Spleen (tissue), 11 donors: ENCODE results near the gene HOXC11. TPM values are rescaled to one million over a fixed set of nuclear protein-coding genes. Genes with fewer than 3 reads are reported as not detected.

ENCODE experiments used
- DNase-seq: peaks from one replicate; pipeline ENCODE4 v3.0.0-alpha.2; 2020
- H3K27ac ChIP-seq, 8 donors: fragments of 200-600 bp; sonication (generic) in 7 of 8; 1 replicate in 4 of 8; 2 replicates in 4 of 8; pipeline versions ENCODE4 v1.5.0 to v1.8.0; 2016 to 2021; ENCODE audit warnings: inconsistent platforms in 4 of 8, mild to moderate bottlenecking in 4 of 8, moderate library complexity in 1 of 8
- H3K27me3 ChIP-seq, 7 donors: fragments of 200-600 bp; sonication (generic) in 6 of 7; replicated peaks in 1 of 7; 1 replicate in 4 of 7; 2 replicates in 3 of 7; pipeline versions ENCODE4 v1.5.0 to v1.8.0; 2016 to 2021; ENCODE audit warnings: inconsistent platforms in 3 of 7, mild to moderate bottlenecking in 1 of 7
- H3K36me3 ChIP-seq, 6 donors: fragments of 200-600 bp; sonication (generic) in 5 of 6; 1 replicate in 4 of 6; 2 replicates in 2 of 6; pipeline versions ENCODE4 v1.5.0 to v1.8.0; 2016 to 2021; ENCODE audit warnings: inconsistent platforms in 2 of 6
- H3K4me1 ChIP-seq, 6 donors: fragments of 200-600 bp; sonication (generic) in 5 of 6; 1 replicate in 3 of 6; 2 replicates in 3 of 6; pipeline versions ENCODE4 v1.5.0 to v1.8.0; 2016 to 2021; ENCODE audit warnings: inconsistent platforms in 3 of 6
- H3K4me3 ChIP-seq, 8 donors: fragments of 200-600 bp; sonication (generic) in 7 of 8; 1 replicate in 4 of 8; 2 replicates in 4 of 8; pipeline versions ENCODE4 v1.5.0 to v1.8.0; 2016 to 2021; ENCODE audit warnings: inconsistent platforms in 4 of 8, mild to moderate bottlenecking in 4 of 8, moderate library complexity in 2 of 8
- H3K9me3 ChIP-seq, 8 donors: fragments of 200-600 bp; sonication (generic) in 7 of 8; 1 replicate in 4 of 8; 2 replicates in 4 of 8; pipeline versions ENCODE4 v1.5.0 to v1.8.0; 2016 to 2021; ENCODE audit warnings: inconsistent platforms in 4 of 8
- POLR2A ChIP-seq, 3 donors: fragments of 450-650 bp; IDR thresholded peaks; one replicate each; pipeline ENCODE4 v1.5.1; 2017; ENCODE audit warnings: antibody characterized with exemption in 3 of 3, mild to moderate bottlenecking in 1 of 3
- POLR2AphosphoS5 ChIP-seq, 3 donors: sonication (generic); formaldehyde crosslinking; IDR thresholded peaks; one replicate each; pipeline ENCODE4 v1.5.1; 2017; ENCODE audit warnings: antibody characterized with exemption in 3 of 3
- WGBS, 5 donors: extraction: QIAGEN DNeasy Blood & Tissue Kit in 3 of 5; methylation state at CpG; one replicate each; pipeline versions ENCODE4 v1.1.5 to v1.1.7; 2013 to 2018; 5-methylcytosine and 5-hydroxymethylcytosine counted together
- intact Hi-C: fragments of 100-400 bp; cut with DNase I; formaldehyde crosslinking; loops from one replicate; pipeline ENCODE4 v1.15.0; 2023; ENCODE audit warnings: low total_unique reads
- polyA plus RNA-seq, 3 donors: library from polyadenylated mRNA; stranded (reverse); fragments of 200-250 nt; gene quantifications; one replicate each; pipeline ENCODE4 v1.2.1, GENCODE V29; 2013
- total RNA-seq, 7 donors: library from RNA; depleted of rRNA in 3 of 7; stranded (reverse); fragments of >200 nt in 3 of 7; fragmentation: NEBNext Ultra II Directional in 4 of 7; extraction: Animal tissue kit (Norgen Biotek cat#: 25700) in 4 of 7; gene quantifications; one replicate each; pipeline versions ENCODE4 v1.1.0 to v1.2.1, GENCODE V29; 2016 to 2021
- TF ChIP-seq, protein P1 (sequence below), 11 experiments: fragments of 200-600 bp in 7 of 11; fragments of 450-650 bp in 4 of 11; sonication (generic) in 4 of 11; IDR thresholded peaks in 8 of 11; conservative IDR thresholded peaks in 3 of 11; 1 replicate in 7 of 11; 2 replicates in 4 of 11; pipeline versions ENCODE4 v1.4.0 to v1.8.0; 2016 to 2021; ENCODE audit warnings: antibody characterized with exemption in 11 of 11, inconsistent platforms in 4 of 11, mild to moderate bottlenecking in 1 of 11
- donor health status: healthy with polysubstance abuse.
- donor health status: DM: no; HTN: no; CAD: no; lungs with moderate emphysema.
- donor health status: DM: no; HTN: no; CAD: no.
- donor health status: Bipolar disorder and iron deficiency.
- donor health status: healthy.
- donor health status: DM: no; HTN: no; CAD: no.
- donor health status: DM: yes; HTN: yes; CAD: no.

HOXC11 gene
- total and polyA plus RNA-seq, 10 donors: not detected

DNA sequence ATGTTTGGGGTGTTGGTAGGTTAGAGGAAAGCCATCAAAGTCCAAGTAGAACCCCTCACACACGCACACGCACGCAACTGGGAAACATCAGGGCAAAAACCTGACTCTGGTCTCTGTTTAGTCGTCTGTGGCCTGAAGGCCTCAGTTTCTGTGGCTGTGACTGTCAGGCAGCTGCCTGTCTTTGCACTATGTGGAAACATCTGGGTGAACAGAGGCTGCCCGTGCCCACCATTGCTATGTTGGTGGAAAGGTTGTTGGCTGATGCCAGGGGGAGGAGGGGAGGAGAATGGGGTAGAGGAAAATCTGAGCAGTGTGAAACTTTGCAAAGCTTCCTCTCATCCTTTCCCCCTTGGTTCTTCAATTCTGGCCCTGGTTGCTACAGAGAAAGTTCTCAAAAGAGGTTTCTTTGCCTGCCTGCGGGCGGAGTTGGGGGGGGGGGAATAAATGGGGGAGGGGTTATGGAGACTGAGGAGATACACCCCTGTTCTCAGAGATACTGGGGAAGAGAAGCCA lies 19.5 kb downstream of the HOXC11 start:
- DNase-seq: no peak
- Histone ChIP-seq H3K4me3 (no peak overlapping the region), H3K4me1 (peaks cover 14 to 49% (median 40%) of the 10 kb centered on the region in 6 donors), H3K27ac (no peak overlapping the region), H3K27me3 (peaks cover 22 to 100% (median 100%) of the 10 kb centered on the region in 7 donors), H3K9me3 (no peaks in the 10 kb centered on the region), H3K36me3 (no peaks in the 10 kb centered on the region)
- 30 to 39% (median 35%) methylated on average over 7 of the region's 7 CpGs for WGBS, 5 donors
- intact Hi-C loops: no loop called here
- TF ChIP-seq, protein P1, sequence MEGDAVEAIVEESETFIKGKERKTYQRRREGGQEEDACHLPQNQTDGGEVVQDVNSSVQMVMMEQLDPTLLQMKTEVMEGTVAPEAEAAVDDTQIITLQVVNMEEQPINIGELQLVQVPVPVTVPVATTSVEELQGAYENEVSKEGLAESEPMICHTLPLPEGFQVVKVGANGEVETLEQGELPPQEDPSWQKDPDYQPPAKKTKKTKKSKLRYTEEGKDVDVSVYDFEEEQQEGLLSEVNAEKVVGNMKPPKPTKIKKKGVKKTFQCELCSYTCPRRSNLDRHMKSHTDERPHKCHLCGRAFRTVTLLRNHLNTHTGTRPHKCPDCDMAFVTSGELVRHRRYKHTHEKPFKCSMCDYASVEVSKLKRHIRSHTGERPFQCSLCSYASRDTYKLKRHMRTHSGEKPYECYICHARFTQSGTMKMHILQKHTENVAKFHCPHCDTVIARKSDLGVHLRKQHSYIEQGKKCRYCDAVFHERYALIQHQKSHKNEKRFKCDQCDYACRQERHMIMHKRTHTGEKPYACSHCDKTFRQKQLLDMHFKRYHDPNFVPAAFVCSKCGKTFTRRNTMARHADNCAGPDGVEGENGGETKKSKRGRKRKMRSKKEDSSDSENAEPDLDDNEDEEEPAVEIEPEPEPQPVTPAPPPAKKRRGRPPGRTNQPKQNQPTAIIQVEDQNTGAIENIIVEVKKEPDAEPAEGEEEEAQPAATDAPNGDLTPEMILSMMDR (IDR thresholded peaks at IDR 0.05 in 8 of 11, conservative IDR thresholded peaks at IDR 0.05 in 3 of 11): no peak
- no peak for TF ChIP-seq POLR2AphosphoS5 (IDR thresholded peaks at IDR 0.05)
- TF ChIP-seq POLR2A (IDR thresholded peaks at IDR 0.05): no peak

DNA sequence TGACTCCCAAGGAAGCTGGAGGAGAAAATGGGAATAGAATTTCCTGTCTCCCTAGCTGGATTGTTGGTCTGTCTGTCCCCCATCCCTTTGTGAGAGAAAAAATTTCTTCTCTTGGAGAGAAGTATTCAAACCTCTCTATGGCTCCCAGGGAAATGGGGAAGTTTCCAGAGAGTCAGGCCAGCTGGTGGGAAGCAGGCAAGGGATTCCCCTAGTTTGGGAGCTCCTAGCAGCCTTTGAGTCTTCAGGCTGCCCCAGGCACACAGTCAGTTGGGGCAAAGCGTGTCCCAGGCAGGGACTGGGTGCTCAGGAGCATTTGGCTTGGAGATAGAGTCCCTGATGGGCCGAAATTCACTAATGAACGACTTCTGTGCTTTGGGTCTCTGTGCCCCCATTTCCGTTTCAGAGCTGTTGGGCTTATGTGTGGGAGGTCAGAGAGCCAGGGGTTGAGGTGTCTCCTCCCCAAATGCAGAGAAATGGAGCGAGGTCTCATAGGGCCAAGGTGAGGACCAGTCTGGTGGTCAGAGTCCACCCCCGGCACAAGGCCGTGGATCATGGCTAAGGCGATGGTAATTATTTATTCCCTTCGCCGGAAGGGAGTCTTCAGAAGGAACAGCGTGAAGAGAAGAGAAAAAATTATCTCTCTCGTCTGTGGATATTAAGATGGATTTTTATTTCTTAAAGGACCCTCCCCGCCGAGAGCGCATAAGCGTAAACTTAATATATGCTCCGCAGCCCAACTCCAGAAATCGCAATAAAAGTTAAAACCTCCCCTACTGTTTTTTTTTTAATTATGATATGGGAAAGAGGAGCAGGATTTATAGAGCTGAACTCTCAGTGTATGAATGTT lies 20.5 kb downstream of the HOXC11 start:
- TF ChIP-seq, protein P1 (IDR thresholded peaks at IDR 0.05 in 8 of 11, conservative IDR thresholded peaks at IDR 0.05 in 3 of 11): no peak
- TF ChIP-seq POLR2A (IDR thresholded peaks at IDR 0.05): no peak
- Histone ChIP-seq H3K9me3 (no peaks in the 10 kb centered on the region), H3K4me3 (no peak overlapping the region), H3K27ac (no peak overlapping the region), H3K4me1 (peaks cover 14 to 53% (median 44%) of the 10 kb centered on the region in 6 donors), H3K36me3 (no peaks in the 10 kb centered on the region), H3K27me3 (peaks cover 17 to 100% (median 100%) of the 10 kb centered on the region in 7 donors)
- DNase-seq: no peak
- WGBS, 5 donors: 26 to 33% (median 29%) methylated on average over 18 of the region's 18 CpGs
- intact Hi-C loops: no loop called here

DNA sequence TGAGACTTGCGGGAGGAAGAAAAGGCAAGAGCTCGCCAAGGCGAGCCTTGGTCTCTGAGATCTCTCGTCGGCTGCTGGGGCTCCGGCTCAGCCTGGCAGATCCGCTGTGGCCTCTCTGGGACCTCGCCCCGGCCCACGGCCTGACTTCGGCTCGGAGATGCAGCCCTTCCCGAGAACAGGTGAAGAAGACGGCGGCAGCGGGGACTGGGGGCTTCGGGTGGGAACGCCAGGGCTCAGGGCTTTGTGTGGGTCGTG lies 21.0 kb downstream of the HOXC11 start:
- TF ChIP-seq POLR2AphosphoS5 (IDR thresholded peaks at IDR 0.05): no peak
- Histone ChIP-seq H3K27me3 (peaks cover 15 to 100% (median 100%) of the 10 kb centered on the region in 7 donors), H3K27ac (no peak overlapping the region), H3K4me1 (peaks cover 14 to 51% (median 41%) of the 10 kb centered on the region in 6 donors), H3K36me3 (no peaks in the 10 kb centered on the region), H3K9me3 (no peaks in the 10 kb centered on the region), H3K4me3 (peak overlapping the region in 1 of 8 donors; percentile 77)
- intact Hi-C loops: no loop called here
- DNase-seq: no peak
- 5 to 17% (median 7%) methylated on average over 19 of the region's 19 CpGs for WGBS, 5 donors

DNA sequence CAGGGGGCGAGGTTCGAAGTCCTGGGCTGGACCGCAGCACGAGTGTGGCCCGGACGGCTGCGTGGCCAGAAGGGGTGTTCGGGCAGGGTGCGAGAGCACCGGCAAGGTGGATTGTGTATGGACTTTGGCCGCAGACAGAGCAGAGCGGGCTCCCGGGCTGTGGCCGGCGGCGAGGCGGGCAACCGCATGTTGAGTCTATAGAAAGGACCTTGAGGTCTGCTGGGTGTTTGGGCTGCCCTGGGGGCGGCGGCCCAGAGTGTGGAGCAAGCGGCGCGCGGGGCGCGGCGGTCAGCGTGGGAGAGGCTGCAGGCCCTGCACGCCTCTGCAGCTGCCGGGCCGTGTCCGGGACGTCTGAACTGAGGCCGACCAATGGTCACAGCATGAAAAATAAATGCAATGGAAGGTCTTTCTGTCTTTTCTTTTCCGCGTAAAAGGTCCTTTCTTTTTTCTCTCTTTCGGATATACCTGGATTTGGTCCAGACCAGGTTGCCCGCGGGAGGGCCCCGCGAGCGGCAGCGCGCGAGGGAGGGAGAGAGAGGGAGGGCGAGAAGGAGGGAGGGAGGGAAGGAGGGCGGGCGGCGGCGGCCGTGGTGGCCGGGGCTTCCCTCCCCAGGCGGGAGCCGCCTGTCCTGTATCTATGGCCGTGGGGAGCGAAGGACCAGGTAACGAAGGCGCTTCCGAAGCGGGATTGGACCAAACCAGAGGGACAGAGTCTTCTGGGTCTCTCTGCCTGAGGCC lies 21.5 kb downstream of the HOXC11 start:
- 4 to 13% (median 8%) methylated on average over 52 to 60 of the region's 60 CpGs for WGBS, 5 donors

More for the DNA sequence above, 21.5 kb downstream of the HOXC11 start:
- no peaks in the 10 kb centered on the region for H3K36me3 ChIP-seq
- TF ChIP-seq POLR2AphosphoS5 (IDR thresholded peaks at IDR 0.05): peak in 1 of 3 donors; percentile 20
- TF ChIP-seq, protein P1 (IDR thresholded peaks at IDR 0.05 in 8 of 11, conservative IDR thresholded peaks at IDR 0.05 in 3 of 11): no peak
- DNase-seq: peak; percentile 70
- no peaks in the 10 kb centered on the region for H3K9me3 ChIP-seq
- H3K27ac ChIP-seq: no peak overlapping the region
- H3K27me3 ChIP-seq: peaks cover 15 to 100% (median 100%) of the 10 kb centered on the region in 7 donors
- peaks cover 14 to 48% (median 37%) of the 10 kb centered on the region in 6 donors for H3K4me1 ChIP-seq
- intact Hi-C loops: no loop called here
- H3K4me3 ChIP-seq: peak overlapping the region in 5 of 8 donors; percentile 46 to 77 (median 49)
